Mammary epithelial cell (primary cell): Measurements from ENCODE around the gene CASQ2.

ENCODE experiments used
- EZH2 ChIP-seq: IDR thresholded peaks from 2 replicates; pipeline ENCODE4 v1.6.1; 2012; ENCODE audit warnings: low read length, inconsistent platforms, borderline replicate concordance
- TF ChIP-seq, protein P1 (sequence below), 2 donors: IDR thresholded peaks in 1 of 2; conservative IDR thresholded peaks in 1 of 2; 2 replicates each; pipeline ENCODE4 v1.5.1; 2011 to 2012; ENCODE audit warnings: inconsistent platforms in 2 of 2, low read length in 2 of 2, mild to moderate bottlenecking in 2 of 2, control low read depth in 1 of 2, low read depth in 1 of 2; ENCODE audit not compliant: insufficient read depth in 1 of 2; ENCODE audit errors: extremely low read depth in 1 of 2

- TF ChIP-seq EZH2 = no peak
- TF ChIP-seq, protein P1, sequence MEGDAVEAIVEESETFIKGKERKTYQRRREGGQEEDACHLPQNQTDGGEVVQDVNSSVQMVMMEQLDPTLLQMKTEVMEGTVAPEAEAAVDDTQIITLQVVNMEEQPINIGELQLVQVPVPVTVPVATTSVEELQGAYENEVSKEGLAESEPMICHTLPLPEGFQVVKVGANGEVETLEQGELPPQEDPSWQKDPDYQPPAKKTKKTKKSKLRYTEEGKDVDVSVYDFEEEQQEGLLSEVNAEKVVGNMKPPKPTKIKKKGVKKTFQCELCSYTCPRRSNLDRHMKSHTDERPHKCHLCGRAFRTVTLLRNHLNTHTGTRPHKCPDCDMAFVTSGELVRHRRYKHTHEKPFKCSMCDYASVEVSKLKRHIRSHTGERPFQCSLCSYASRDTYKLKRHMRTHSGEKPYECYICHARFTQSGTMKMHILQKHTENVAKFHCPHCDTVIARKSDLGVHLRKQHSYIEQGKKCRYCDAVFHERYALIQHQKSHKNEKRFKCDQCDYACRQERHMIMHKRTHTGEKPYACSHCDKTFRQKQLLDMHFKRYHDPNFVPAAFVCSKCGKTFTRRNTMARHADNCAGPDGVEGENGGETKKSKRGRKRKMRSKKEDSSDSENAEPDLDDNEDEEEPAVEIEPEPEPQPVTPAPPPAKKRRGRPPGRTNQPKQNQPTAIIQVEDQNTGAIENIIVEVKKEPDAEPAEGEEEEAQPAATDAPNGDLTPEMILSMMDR (conservative IDR thresholded peaks at IDR 0.05 in 1 of 2, IDR thresholded peaks at IDR 0.05 in 1 of 2; ENCODE audit: extremely low read depth in 1 of 2, insufficient read depth in 1 of 2, low read depth in 1 of 2, low read length in 2 of 2) = no peak
These were observed 53.9 kb downstream of the CASQ2 start for GRCh38 chr1:115714572-115715141.
